NCI-H446 (cell line): ENCODE measurements around the gene PLCB1.
"Not testable (repeated sequence)": the region's sequence is repeated elsewhere in the genome, so short reads cannot be mapped to it uniquely, and the experiment has no call there.

Experiments used
- DNase-seq, 2 experiments: peaks; one replicate each; lab custom pipeline; 2025; lab: John Stamatoyannopoulos, UW

The PLCB1 gene

DNA sequence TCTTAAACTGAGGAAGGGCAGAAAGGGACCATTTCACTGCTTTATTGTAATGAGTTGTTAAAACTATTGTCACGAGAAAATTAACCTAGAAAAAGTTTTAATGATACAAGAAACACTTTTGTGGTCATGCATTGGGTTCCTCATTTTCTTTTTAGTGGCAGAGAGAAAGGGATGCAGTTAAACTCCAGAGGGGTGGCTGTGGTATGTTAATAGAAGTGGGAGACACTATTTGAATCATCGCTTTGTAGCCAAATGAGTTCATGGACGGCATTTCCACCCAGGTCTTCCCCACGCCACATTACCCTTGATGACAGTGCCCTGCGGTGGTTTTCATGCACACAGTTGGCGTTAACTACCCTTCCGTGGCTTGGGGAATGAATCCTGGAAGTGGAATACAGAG, 235.6 kb downstream of the PLCB1 start:
- no peak for DNase-seq

DNA sequence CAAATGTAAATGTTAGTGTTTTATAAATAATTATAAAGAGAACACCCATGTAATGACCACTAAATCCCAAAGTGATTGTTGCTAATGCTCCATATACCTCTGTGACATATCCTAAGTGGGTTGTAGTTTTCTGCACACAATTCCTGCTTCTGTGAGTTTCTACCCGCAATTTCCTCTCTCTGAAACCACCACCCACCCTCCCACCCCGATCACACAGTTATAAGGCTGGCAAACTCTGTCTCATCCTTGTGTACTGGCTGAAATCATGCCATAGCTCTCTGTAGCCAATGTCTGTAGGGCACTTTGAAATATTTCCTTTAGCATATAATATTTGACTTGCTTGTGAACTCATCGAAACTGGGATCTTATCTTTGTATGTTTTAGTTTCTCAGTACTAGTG, 236.6 kb downstream of the PLCB1 start:
- no peak for DNase-seq

DNA sequence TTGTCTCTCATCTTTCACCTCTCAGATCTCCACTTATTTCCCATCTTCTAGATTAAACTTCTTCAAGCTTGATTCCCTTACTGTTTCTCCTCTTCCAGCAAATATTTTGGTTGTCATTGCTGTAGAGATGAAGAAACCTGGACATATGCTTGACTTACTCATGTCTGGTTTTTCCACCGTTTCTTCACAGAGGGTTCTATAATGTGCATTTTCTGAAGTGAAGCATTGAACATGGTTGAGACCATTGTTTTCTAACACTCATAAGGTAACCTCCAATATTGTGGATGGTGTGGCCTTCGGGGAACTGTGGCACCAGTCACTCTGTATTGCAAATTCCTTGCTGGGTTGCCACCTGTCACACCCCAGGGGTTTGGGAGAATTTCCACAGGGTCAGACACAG, 237.2 kb downstream of the PLCB1 start:
- DNase-seq: no peak

GRCh38 chr20:8370774-8371173, 238.7 kb downstream of the PLCB1 start:
- DNase-seq: no peak

- DNase-seq: no peak
These were observed 240.8 kb downstream of the PLCB1 start for GRCh38 chr20:8372824-8373380.

DNA sequence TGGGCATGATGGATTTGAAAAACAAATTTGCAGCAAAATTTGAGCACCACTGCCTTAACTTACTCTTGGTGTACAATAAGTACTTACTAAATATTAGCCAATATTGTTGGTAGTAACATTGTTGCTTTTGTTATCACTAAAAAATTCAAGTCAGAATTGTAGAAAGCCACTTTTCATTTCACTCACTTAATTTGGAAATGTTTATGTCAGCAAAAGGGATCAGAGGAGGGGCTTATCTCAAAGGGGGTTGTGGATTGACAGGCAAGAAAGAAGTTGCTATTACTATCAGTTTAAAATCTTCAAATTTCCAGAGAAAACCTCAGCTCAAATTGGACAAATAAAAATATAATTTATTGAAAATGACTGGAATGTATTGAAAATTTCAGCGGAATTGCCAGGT, 241.5 kb downstream of the PLCB1 start:
- no peak for DNase-seq

DNA sequence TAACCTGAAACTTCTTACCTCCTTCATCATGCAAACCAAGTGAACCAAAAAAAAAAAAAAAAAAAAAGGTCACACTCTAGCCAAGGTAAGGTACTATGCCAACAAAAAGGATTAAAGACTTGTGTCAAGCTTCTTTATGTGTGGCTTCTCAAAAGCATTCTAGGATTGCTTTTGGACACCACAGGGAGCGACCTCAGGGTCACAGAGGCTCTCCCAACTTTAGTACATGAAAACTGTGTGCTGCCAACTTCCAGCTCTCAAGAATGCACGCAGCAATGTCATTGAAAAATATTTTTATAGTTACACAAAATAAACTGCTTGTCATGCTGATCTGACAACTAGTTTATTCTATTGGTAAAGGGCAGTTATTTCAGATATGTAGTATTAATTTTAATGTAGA, 243.8 kb downstream of the PLCB1 start:
- DNase-seq: no peak

GRCh38 chr20:8376940-8377339, 244.9 kb downstream of the PLCB1 start:
- no peak for DNase-seq

DNA sequence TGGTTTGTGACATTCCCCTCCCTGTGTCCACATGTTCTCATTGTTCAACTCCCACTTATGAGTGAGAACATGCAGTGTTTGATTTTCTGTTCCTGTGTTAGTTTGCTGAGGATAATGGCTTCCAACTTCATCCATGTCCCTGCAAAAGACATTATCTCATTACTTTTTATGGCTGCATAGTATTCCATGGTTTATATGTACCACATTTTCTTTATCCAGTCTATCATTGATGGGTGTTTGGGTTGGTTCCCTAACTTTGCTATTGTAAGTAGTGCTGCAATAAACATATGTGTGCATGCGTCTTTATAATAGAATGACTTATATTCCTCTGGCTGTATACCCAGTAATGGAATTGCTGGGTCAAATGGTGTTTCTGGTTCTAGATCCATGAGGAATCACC, 247.1 kb downstream of the PLCB1 start:
- DNase-seq: not testable (repeated sequence)

DNA sequence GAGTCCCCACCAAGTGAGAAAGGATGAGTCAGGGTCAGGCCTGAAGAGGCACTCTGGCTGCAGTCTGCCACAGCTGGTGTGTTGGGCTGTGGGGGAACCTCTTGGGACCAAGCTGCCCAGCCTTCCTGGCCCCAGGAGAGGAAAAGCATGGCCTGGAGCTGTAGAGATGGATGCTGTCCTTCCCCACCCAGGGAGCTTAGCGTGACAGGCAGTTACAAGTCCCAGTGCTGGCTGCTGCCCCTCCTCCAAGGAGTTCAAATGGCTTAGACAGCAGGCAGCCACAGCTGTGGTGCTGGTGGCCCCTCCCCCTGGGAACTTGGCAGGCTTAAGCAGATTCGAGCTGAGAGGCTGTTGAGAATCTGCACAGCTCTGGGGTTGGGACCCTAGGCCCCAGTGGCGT, 253.2 kb downstream of the PLCB1 start:
- peak; percentile 32 to 86 for DNase-seq

DNA sequence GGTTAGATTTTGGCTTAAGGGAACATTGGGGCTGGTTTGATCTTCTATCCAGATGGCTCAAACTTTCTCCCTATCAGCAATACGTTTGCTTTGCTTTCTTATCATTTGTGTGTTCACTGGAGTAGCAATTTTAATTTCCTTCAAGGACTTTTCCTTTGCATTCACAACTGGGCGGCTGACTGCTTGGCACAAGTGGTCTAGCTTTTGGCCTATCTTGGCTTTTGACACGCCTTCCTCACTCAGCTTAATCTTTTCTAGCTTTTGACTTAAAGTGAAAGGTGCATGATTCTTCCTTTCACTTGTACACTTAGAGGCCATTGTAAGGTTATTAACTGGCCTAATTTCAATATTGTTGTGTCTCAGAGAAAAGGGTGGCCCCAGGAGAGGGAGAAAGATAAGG, 254.9 kb downstream of the PLCB1 start:
- no peak for DNase-seq

GRCh38 chr20:8388141-8388540, 256.1 kb downstream of the PLCB1 start:
- peak in 1 of 2 experiments; percentile 25 for DNase-seq

- DNase-seq: peak in 1 of 2 experiments; percentile 51
These were observed 256.6 kb downstream of the PLCB1 start for GRCh38 chr20:8388707-8389106.

GRCh38 chr20:8389381-8390036, 257.4 kb downstream of the PLCB1 start:
- DNase-seq: peak; percentile 75 to 81

DNA sequence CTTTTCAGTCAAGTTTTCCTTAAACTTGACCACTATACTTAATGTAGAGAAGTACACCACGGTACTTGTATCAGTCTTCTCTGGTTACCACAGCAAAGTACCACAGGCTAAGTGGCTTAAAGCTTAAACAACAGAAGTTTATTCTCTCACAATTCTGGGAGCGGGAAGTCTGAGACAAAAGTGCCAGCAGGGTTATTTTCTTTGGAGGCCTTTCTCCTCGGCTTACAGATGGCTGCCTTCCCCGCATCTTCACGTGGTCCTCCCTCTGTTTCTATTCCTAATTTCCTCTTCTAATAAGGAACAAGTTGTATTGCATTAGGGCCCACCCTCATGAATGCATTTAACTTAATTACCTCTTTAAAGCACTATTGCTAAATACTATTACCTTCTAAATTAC, 258.0 kb downstream of the PLCB1 start:
- peak in 1 of 2 experiments; percentile 26 for DNase-seq

DNA sequence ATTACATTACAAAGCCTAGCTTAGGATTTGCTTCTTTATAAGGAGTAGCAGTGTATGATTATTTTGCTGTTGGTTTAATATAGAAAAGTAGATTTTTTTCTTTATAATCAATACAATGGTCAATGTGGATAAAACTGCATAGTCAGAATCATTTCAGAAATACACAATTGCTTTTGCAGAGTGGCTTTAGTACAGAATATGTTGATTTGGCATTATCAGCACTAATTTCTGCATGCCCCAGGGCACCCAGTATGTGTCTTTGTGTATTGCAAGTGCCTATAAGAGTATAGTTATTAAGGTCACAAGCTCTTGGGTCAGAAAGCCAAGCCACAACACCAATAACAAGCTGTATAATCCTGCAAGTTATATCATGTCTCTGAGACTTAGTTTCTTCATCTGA, 258.4 kb downstream of the PLCB1 start:
- DNase-seq: no peak

DNA sequence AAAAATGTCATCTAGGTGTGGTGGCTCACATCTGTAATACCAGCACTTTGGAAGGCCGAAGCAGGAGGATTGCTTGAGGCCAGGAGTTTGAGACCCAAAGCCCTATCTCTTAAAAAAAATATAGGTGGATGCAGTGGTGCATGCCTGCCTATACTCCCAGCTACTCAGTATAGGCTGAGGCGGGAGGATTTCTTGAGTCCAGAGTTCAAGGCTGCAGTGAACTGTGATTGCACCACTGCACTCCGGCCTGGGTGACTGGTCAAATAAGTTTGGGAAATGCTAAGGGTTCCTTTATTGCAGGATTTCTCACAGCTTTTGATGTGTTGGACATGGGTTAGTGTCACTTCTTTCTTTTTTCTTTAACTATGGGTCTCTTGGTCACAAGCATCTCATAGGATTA, 261.3 kb downstream of the PLCB1 start:
- no peak for DNase-seq

DNA sequence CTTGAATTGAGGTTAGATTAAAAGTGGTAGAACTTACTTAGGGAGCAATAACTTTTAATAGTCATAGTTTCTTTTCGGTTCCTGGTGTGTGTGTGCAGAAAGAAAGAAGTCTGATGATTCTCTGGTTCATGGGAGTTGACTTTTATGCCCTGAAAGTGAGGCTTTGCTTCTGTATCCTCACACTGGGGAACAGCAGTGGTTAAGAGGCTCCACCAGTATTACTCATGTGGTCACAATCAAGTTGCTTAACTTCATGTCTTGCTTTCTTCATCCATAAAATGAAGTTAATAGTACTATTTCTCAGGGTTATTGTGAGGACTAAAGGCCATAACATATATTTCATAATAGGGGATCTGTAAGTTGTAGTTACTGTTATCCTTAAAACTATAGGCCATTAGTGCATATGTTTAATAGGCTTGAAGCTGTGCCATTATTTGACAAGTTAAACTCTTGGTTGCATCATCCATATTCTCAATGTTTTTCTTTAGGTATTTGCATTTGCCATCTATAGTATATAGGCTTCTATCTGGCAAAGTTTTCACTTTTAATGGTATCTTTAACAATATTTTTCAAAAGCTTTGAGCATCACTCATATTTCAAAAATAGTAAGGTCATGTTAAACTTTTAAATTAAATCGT, 262.4 kb downstream of the PLCB1 start:
- DNase-seq: no peak

- DNase-seq: no peak
These were observed 263.9 kb downstream of the PLCB1 start for GRCh38 chr20:8395956-8396355.

- DNase-seq: peak in 1 of 2 experiments; percentile 20
These were observed 266.4 kb downstream of the PLCB1 start for GRCh38 chr20:8398263-8399051.

GRCh38 chr20:8399947-8400346, 267.9 kb downstream of the PLCB1 start:
- no peak for DNase-seq

GRCh38 chr20:8400486-8400885, 268.4 kb downstream of the PLCB1 start:
- DNase-seq: no peak

GRCh38 chr20:8401556-8401955, 269.5 kb downstream of the PLCB1 start:
- no peak for DNase-seq
